Uterus (tissue), 4 donors: Measurements from ENCODE around the gene MUCL1. TPM values are rescaled to one million over a fixed set of nuclear protein-coding genes. Genes with fewer than 3 reads are reported as not detected.

ENCODE experiments used
- DNase-seq, 2 donors: peaks; one replicate each; pipeline ENCODE4 v3.0.0-alpha.2; 2019 to 2020
- H3K27ac ChIP-seq, 2 donors: fragments of 200-600 bp; sonication (generic); 1 replicate in 1 of 2; 2 replicates in 1 of 2; pipeline ENCODE4 v1.5.1; 2016 to 2018
- H3K27me3 ChIP-seq, 2 donors: fragments of 200-600 bp; sonication (generic); one replicate each; pipeline ENCODE4 v1.5.1; 2018 to 2019; ENCODE audit warnings: control low read depth in 1 of 2
- H3K36me3 ChIP-seq, 2 donors: fragments of 200-600 bp; sonication (generic); one replicate each; pipeline ENCODE4 v1.5.1; 2019; ENCODE audit warnings: control low read depth in 1 of 2
- H3K4me1 ChIP-seq, 2 donors: fragments of 200-600 bp; sonication (generic); one replicate each; pipeline ENCODE4 v1.5.1; 2018 to 2019; ENCODE audit warnings: control low read depth in 1 of 2
- H3K4me3 ChIP-seq, 2 donors: fragments of 200-600 bp; sonication (generic); 1 replicate in 1 of 2; 2 replicates in 1 of 2; pipeline ENCODE4 v1.5.1; 2018 to 2019; ENCODE audit warnings: mild to moderate bottlenecking in 1 of 2
- H3K9me3 ChIP-seq, 2 donors: fragments of 200-600 bp; sonication (generic); one replicate each; pipeline ENCODE4 v1.5.1; 2019; ENCODE audit warnings: control low read depth in 1 of 2
- POLR2A ChIP-seq, 2 donors: fragments of 450-650 bp; IDR thresholded peaks; one replicate each; pipeline ENCODE4 v1.6.1; 2016; ENCODE audit warnings: antibody characterized with exemption in 2 of 2, mild to moderate bottlenecking in 1 of 2, moderate library complexity in 1 of 2
- intact Hi-C: fragments of 100-400 bp; cut with DNase I; formaldehyde crosslinking; loops from one replicate; pipeline ENCODE4 v1.15.1; 2023; ENCODE audit warnings: low total_unique reads
- total RNA-seq, 4 donors: library from RNA; depleted of rRNA in 3 of 4; stranded (reverse); fragments of >200 nt in 3 of 4; gene quantifications; one replicate each; pipeline versions ENCODE4 v1.1.0 to v1.2.4, GENCODE V29; 2014 to 2023
- TF ChIP-seq, protein P1 (sequence below), 4 experiments: fragments of 200-600 bp in 2 of 4; fragments of 450-650 bp in 2 of 4; sonication (generic) in 2 of 4; IDR thresholded peaks; one replicate each; pipeline ENCODE4 v1.5.1; 2016 to 2019; ENCODE audit warnings: antibody characterized with exemption in 4 of 4, mild to moderate bottlenecking in 2 of 4, moderate library complexity in 1 of 4
- donor health status: DM: yes; HTN: yes; CAD: no.

MUCL1 gene, protein sequence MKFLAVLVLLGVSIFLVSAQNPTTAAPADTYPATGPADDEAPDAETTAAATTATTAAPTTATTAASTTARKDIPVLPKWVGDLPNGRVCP
- total RNA-seq, result not detected

DNA sequence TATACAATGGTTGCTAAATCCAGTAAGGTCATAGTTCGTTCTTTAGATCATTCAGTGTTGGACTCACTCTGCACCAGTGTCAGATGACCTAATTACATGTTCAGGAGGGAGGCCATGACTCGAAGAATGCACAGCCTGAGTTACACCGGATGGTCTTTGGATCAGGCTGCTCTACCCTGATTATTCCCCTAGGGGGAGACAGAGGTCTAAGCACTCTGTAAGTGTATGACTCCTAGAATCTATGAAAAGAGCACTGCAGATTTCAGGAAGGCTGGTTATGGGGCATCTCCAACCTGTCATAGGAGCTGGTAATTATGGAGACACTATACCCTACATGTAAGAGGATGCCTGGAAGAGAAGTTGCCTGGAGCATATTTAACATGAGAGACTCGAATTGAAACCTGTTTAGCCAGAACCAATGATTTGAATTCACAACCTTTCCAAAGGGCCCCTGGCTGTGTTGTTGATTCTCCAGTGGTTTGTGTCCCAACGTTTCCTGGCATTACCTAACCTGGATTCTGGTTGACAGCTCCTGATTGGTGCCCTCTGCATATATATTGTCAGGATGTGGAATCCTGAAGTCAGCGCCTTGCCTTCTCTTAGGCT lies at the start of gene MUCL1:
TSS of gene MUCL1 (plus strand) at position 584 of the 606 bp plus-strand sequence. CDS start 67 bp downstream, outside the sequence.
- Histone ChIP-seq H3K9me3 (no peaks in the 10 kb centered on the region), H3K4me3 (no peak within 1 kb of the TSS), H3K27ac (no peak within 1 kb of the TSS), H3K36me3 (no peaks in the 10 kb centered on the region), H3K4me1 (no peaks in the 10 kb centered on the region), H3K27me3 (no peaks in the 10 kb centered on the region)
- intact Hi-C loops, result no loop called here
- no peak for TF ChIP-seq POLR2A (IDR thresholded peaks at IDR 0.05)
- TF ChIP-seq, protein P1, sequence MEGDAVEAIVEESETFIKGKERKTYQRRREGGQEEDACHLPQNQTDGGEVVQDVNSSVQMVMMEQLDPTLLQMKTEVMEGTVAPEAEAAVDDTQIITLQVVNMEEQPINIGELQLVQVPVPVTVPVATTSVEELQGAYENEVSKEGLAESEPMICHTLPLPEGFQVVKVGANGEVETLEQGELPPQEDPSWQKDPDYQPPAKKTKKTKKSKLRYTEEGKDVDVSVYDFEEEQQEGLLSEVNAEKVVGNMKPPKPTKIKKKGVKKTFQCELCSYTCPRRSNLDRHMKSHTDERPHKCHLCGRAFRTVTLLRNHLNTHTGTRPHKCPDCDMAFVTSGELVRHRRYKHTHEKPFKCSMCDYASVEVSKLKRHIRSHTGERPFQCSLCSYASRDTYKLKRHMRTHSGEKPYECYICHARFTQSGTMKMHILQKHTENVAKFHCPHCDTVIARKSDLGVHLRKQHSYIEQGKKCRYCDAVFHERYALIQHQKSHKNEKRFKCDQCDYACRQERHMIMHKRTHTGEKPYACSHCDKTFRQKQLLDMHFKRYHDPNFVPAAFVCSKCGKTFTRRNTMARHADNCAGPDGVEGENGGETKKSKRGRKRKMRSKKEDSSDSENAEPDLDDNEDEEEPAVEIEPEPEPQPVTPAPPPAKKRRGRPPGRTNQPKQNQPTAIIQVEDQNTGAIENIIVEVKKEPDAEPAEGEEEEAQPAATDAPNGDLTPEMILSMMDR (IDR thresholded peaks at IDR 0.05), result no peak
- DNase-seq, result no peak

DNA sequence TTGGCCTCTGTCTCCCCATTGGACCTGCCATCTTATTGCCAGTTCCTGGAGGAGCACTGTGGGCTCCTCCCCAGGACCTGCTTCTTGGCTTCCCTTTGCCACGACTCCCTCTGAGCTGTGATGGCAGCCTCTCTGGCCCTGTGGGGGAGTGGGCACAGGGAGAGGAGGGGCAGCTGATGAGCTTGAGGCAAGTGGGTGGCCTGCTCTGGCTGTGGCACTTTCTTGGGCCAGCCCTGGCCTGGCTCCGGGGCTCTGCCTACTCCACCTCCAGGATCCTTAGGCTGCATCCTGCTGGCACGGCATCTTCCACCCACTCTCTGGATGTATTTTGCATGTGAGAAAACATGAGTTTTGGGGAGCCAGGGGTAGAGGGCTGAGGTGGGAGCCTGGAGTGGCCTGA lies 32.6 kb upstream of the MUCL1 start:
- intact Hi-C loops, result no loop called here

DNA sequence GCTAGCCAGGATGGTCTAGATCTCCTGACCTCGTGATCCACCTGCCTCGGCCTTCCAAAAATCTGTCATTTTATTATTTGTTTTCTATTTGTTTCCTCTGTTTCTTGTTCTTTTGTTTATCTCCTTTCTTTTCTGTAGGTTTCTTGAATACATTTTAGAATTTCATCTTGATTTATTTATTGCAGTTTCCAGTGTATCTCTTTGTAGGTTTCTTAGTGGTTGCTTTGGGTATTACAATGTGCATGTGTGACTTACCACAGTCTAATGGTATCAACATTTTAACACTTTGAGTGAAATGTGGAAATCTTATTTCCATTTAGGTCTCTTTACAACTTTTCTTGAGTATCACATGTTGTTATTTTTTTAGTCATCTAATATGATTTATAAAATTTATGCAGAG lies 29.9 kb upstream of the MUCL1 start:
- H3K36me3 ChIP-seq, result no peaks in the 10 kb centered on the region
- no peak for DNase-seq
- intact Hi-C loops, result no loop called here
- H3K27ac ChIP-seq, result no peak overlapping the region
- H3K27me3 ChIP-seq, result no peaks in the 10 kb centered on the region
- no peak for TF ChIP-seq POLR2A (IDR thresholded peaks at IDR 0.05)
- TF ChIP-seq, protein P1 (IDR thresholded peaks at IDR 0.05), result no peak
- no peak overlapping the region for H3K4me3 ChIP-seq
- H3K9me3 ChIP-seq, result no peaks in the 10 kb centered on the region
- no peaks in the 10 kb centered on the region for H3K4me1 ChIP-seq

More for the DNA sequence above, 32.6 kb upstream of the MUCL1 start:
- no peak for DNase-seq
- Histone ChIP-seq H3K9me3 (no peaks in the 10 kb centered on the region), H3K4me1 (no peaks in the 10 kb centered on the region), H3K4me3 (no peak overlapping the region), H3K27ac (no peak overlapping the region), H3K27me3 (no peaks in the 10 kb centered on the region), H3K36me3 (no peaks in the 10 kb centered on the region)
- TF ChIP-seq, protein P1 (IDR thresholded peaks at IDR 0.05), result no peak
- TF ChIP-seq POLR2A (IDR thresholded peaks at IDR 0.05), result no peak

DNA sequence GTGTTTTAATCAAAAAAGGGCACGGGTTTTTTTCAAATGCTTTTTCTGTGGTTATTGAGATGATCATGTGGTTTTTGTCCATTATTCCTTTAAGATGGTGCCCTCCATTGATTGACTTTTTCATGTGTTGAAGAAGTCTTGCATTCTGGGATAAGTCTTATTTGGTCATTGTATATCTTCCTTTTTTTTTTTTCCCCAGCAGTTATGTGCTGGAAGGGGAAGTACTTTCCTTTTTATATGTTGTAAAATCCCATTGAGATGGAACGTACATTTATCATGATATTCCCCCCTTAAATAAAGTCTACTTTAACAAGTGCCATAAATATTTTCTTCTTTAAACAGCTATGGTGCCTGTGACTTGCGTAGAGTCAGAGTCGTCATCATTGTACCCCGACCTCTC lies 24.8 kb upstream of the MUCL1 start:
- no peaks in the 10 kb centered on the region for H3K27me3 ChIP-seq
- H3K9me3 ChIP-seq, result no peaks in the 10 kb centered on the region
- H3K27ac ChIP-seq, result no peak overlapping the region
- DNase-seq, result no peak
- intact Hi-C loops, result no loop called here
- no peaks in the 10 kb centered on the region for H3K4me1 ChIP-seq
- no peaks in the 10 kb centered on the region for H3K36me3 ChIP-seq
- no peak overlapping the region for H3K4me3 ChIP-seq
- no peak for TF ChIP-seq POLR2A (IDR thresholded peaks at IDR 0.05)
- TF ChIP-seq, protein P1 (IDR thresholded peaks at IDR 0.05), result no peak

DNA sequence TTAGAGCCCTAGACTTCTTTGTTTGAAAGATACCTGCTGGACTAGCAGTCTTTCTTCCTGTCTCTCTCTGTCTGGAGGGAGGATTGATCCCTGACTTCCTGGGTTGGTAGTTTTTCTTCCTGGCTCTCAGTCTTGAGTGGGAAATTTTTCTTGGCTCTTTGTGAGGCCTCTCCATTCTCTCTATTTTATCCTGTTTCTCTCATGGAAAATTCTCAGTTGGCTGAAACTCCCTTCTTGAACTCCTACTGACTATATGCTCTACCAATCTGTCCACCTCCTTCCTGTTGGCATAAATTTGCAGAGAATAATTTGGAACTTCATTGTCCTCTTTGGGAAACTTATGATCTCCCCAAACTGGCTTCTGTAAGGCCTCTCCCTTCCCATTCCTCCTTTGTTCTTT lies 24.1 kb upstream of the MUCL1 start:
- intact Hi-C loops, result no loop called here
- DNase-seq, result no peak
- H3K4me1 ChIP-seq, result no peaks in the 10 kb centered on the region
- no peak for TF ChIP-seq POLR2A (IDR thresholded peaks at IDR 0.05)
- TF ChIP-seq, protein P1 (IDR thresholded peaks at IDR 0.05), result no peak
- H3K27me3 ChIP-seq, result no peaks in the 10 kb centered on the region
- H3K36me3 ChIP-seq, result no peaks in the 10 kb centered on the region
- H3K9me3 ChIP-seq, result no peaks in the 10 kb centered on the region
- H3K27ac ChIP-seq, result no peak overlapping the region
- H3K4me3 ChIP-seq, result no peak overlapping the region
